Measurements from ENCODE around the gene DPP7.

The DPP7 gene

GRCh38 chr9:137099231-137099630 is 15.3 kb downstream of the DPP7 start:
- TF ChIP-seq POLR2AphosphoS5 (IDR thresholded peaks at IDR 0.05; ENCODE audit: low read depth, low read length) (no peak), FOXP2 (optimal IDR thresholded peaks at IDR 0.05; ENCODE audit: borderline replicate concordance, extremely low read depth, extremely low read length, insufficient read depth) (no peak), SIN3A (IDR thresholded peaks at IDR 0.05; ENCODE audit: borderline replicate concordance, insufficient read depth, low read length) (no peak), TAF1 (IDR thresholded peaks at IDR 0.05; ENCODE audit: borderline replicate concordance, insufficient read depth, low read length) (no peak), REST (IDR thresholded peaks at IDR 0.05; ENCODE audit: insufficient read depth in 1 of 2, low read depth in 2 of 2, low read length in 2 of 2) (no peak)

- TF ChIP-seq POLR2AphosphoS5 (IDR thresholded peaks at IDR 0.05; ENCODE audit: low read depth, low read length) (no peak), REST (IDR thresholded peaks at IDR 0.05; ENCODE audit: insufficient read depth in 1 of 2, low read depth in 2 of 2, low read length in 2 of 2) (no peak), SIN3A (IDR thresholded peaks at IDR 0.05; ENCODE audit: borderline replicate concordance, insufficient read depth, low read length) (no peak), FOXP2 (optimal IDR thresholded peaks at IDR 0.05; ENCODE audit: borderline replicate concordance, extremely low read depth, extremely low read length, insufficient read depth) (no peak), TAF1 (IDR thresholded peaks at IDR 0.05; ENCODE audit: borderline replicate concordance, insufficient read depth, low read length) (no peak)
Observed at GRCh38 chr9:137097761-137098462, 16.6 kb downstream of the DPP7 start.

- TF ChIP-seq REST (IDR thresholded peaks at IDR 0.05; ENCODE audit: insufficient read depth in 1 of 2, low read depth in 2 of 2, low read length in 2 of 2) (no peak), SIN3A (IDR thresholded peaks at IDR 0.05; ENCODE audit: borderline replicate concordance, insufficient read depth, low read length) (no peak), TAF1 (IDR thresholded peaks at IDR 0.05; ENCODE audit: borderline replicate concordance, insufficient read depth, low read length) (no peak), POLR2AphosphoS5 (IDR thresholded peaks at IDR 0.05; ENCODE audit: low read depth, low read length) (no peak), FOXP2 (optimal IDR thresholded peaks at IDR 0.05; ENCODE audit: borderline replicate concordance, extremely low read depth, extremely low read length, insufficient read depth) (no peak)
Observed at GRCh38 chr9:137096785-137097546, 17.6 kb downstream of the DPP7 start.

GRCh38 chr9:137095664-137096517 is 18.6 kb downstream of the DPP7 start:
- TF ChIP-seq TAF1 (IDR thresholded peaks at IDR 0.05; ENCODE audit: borderline replicate concordance, insufficient read depth, low read length), result no peak
- no peak for TF ChIP-seq POLR2AphosphoS5 (IDR thresholded peaks at IDR 0.05; ENCODE audit: low read depth, low read length)
- no peak for TF ChIP-seq SIN3A (IDR thresholded peaks at IDR 0.05; ENCODE audit: borderline replicate concordance, insufficient read depth, low read length)
- no peak for TF ChIP-seq REST (IDR thresholded peaks at IDR 0.05; ENCODE audit: insufficient read depth in 1 of 2, low read depth in 2 of 2, low read length in 2 of 2)
- TF ChIP-seq FOXP2 (optimal IDR thresholded peaks at IDR 0.05; ENCODE audit: borderline replicate concordance, extremely low read depth, extremely low read length, insufficient read depth), result no peak

Measured in PFSK-1 (cell line).